K562 (cell line): Measurements from ENCODE around the gene ANAPC16.

Experiments used
- CTCF ChIP-seq, 3 experiments: IDR thresholded peaks in 2 of 3; conservative IDR thresholded peaks in 1 of 3; 2 replicates each; pipeline ENCODE4 v1.5.1; 2011 to 2012; ENCODE audit warnings: low read length in 3 of 3, mild to moderate bottlenecking in 3 of 3, control low read depth in 2 of 3, improper control_type of control experiment in 1 of 3, inconsistent platforms in 1 of 3, low read depth in 1 of 3, mixed read lengths in 1 of 3, moderate library complexity in 1 of 3; ENCODE audit not compliant: insufficient read depth in 2 of 3
- FOS ChIP-seq: IDR thresholded peaks from 3 replicates; pipeline ENCODE4 v1.6.1; 2011; ENCODE audit not compliant: insufficient read length; ENCODE audit errors: extremely low read depth
- MEF2A ChIP-seq: IDR thresholded peaks from 2 replicates; pipeline ENCODE4 v1.6.1; 2011; ENCODE audit warnings: low read depth, mild to moderate bottlenecking, low read length, moderate library complexity; ENCODE audit not compliant: control insufficient read depth

DNA sequence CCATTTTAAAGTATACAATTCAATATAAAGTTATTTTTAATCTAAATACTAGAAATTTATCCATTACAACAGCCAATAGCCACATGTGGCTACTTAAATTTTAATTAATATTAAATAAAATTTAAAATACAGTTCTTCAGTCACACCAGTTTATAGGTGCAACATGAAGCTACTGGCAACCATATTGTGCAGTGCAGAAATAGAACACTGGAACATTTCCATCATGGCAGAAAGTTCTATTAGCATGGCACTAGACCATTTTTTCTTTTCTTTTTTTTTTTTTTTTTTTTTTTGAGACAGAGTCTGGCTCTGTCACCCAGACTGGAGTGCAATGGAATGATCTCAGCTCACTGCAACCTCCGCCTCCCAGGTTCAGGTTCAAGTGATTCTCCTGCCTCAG lies 5.5 kb downstream of the ANAPC16 start:
- TF ChIP-seq CTCF (IDR thresholded peaks at IDR 0.05 in 2 of 3, conservative IDR thresholded peaks at IDR 0.05 in 1 of 3; ENCODE audit: insufficient read depth in 2 of 3, low read depth in 1 of 3, low read length in 3 of 3) (no peak), FOS (no peak), MEF2A (no peak)
